Fibroblast of lung (primary cell): ENCODE data around the gene SLC6A9. TPM values are rescaled to one million over a fixed set of nuclear protein-coding genes. Genes with fewer than 3 reads are reported as not detected.
A peak's percentile ranks its signal among the peaks of the same experiment; 100 is the strongest.

Experiments
- DNase-seq, 2 donors: peaks; one replicate each; pipeline versions ENCODE4 v3.0.0 to v3.0.0-alpha.2; 2010; ENCODE audit warnings: low read depth in 2 of 2
- H2AFZ ChIP-seq: 2 replicates; pipeline ENCODE4 v1.5.1; 2012; ENCODE audit warnings: low read length, control low read depth, inconsistent platforms
- H3K27ac ChIP-seq: 2 replicates; pipeline ENCODE4 v1.5.1; 2011; ENCODE audit warnings: low read length, control low read depth; ENCODE audit not compliant: insufficient read depth
- H3K27me3 ChIP-seq: 2 replicates; pipeline ENCODE4 v1.5.1; 2011; ENCODE audit warnings: mild to moderate bottlenecking, low read length; ENCODE audit not compliant: control insufficient read depth, insufficient read depth
- H3K36me3 ChIP-seq: 2 replicates; pipeline ENCODE4 v1.5.1; 2011; ENCODE audit warnings: low read length; ENCODE audit not compliant: control insufficient read depth, insufficient read depth
- H3K4me1 ChIP-seq: 2 replicates; pipeline ENCODE4 v1.5.1; 2011; ENCODE audit warnings: low read length; ENCODE audit not compliant: control insufficient read depth, insufficient read depth; ENCODE audit errors: extremely low read depth
- H3K4me2 ChIP-seq: 2 replicates; pipeline ENCODE4 v1.5.1; 2011; ENCODE audit warnings: low read length, control low read depth; ENCODE audit not compliant: insufficient read depth; ENCODE audit errors: extremely low read depth
- H3K4me3 ChIP-seq, 4 experiments: fragments of 200-600 bp in 1 of 4; sonication (generic) in 1 of 4; replicated peaks in 1 of 4; 2 replicates each; pipeline ENCODE4 v1.5.1; 2011 to 2016; ENCODE audit warnings: low read length in 4 of 4, low read depth in 3 of 4, mild to moderate bottlenecking in 3 of 4, control low read depth in 2 of 4, inconsistent platforms in 1 of 4, mixed read lengths in 1 of 4; ENCODE audit not compliant: insufficient read depth in 1 of 4; ENCODE audit errors: control extremely low read depth in 1 of 4
- H3K79me2 ChIP-seq: 2 replicates; pipeline ENCODE4 v1.5.1; 2012; ENCODE audit warnings: mild to moderate bottlenecking, low read length, inconsistent platforms; ENCODE audit not compliant: control insufficient read depth, insufficient read depth
- H3K9ac ChIP-seq: 2 replicates; pipeline ENCODE4 v1.5.1; 2011; ENCODE audit warnings: mild to moderate bottlenecking, low read length, control low read depth; ENCODE audit not compliant: insufficient read depth
- H3K9me3 ChIP-seq: 2 replicates; pipeline ENCODE4 v1.5.1; 2012; ENCODE audit warnings: low read depth, low read length; ENCODE audit not compliant: control insufficient read depth, insufficient read depth
- H4K20me1 ChIP-seq: 2 replicates; pipeline ENCODE4 v1.5.1; 2011; ENCODE audit warnings: low read length; ENCODE audit not compliant: control insufficient read depth, insufficient read depth; ENCODE audit errors: extremely low read depth
- EZH2 ChIP-seq: IDR thresholded peaks from 2 replicates; pipeline ENCODE4 v1.5.1; 2012; ENCODE audit warnings: low read length, control low read depth, mild to moderate bottlenecking; ENCODE audit errors: missing control alignments
- polyA plus RNA-seq, 2 donors: library from polyadenylated mRNA; depleted of rRNA in 1 of 2; stranded (reverse) in 1 of 2; unstranded in 1 of 2; fragments of >200 nt; gene quantifications; 2 replicates each; pipeline ENCODE4 v1.2.1, GENCODE V29; 2011 to 2012; ENCODE audit warnings: missing spikeins in 1 of 2
- total RNA-seq: library from RNA; depleted of rRNA; stranded (reverse); fragments of >200 nt; gene quantifications from 2 replicates; pipeline ENCODE4 v1.2.1, GENCODE V29; 2014
- TF ChIP-seq, protein P1 (sequence below), 2 donors: IDR thresholded peaks in 1 of 2; conservative IDR thresholded peaks in 1 of 2; 1 replicate in 1 of 2; 2 replicates in 1 of 2; pipeline ENCODE4 v1.5.1; 2011 to 2012; ENCODE audit warnings: low read length in 2 of 2, control low read depth in 1 of 2, inconsistent platforms in 1 of 2, low read depth in 1 of 2, mild to moderate bottlenecking in 1 of 2

SLC6A9 gene
- total and polyA plus RNA-seq, 2 donors (not counting 1 experiment from before 2014, with no cell fraction given) = 3.4 to 19.5 TPM

DNA sequence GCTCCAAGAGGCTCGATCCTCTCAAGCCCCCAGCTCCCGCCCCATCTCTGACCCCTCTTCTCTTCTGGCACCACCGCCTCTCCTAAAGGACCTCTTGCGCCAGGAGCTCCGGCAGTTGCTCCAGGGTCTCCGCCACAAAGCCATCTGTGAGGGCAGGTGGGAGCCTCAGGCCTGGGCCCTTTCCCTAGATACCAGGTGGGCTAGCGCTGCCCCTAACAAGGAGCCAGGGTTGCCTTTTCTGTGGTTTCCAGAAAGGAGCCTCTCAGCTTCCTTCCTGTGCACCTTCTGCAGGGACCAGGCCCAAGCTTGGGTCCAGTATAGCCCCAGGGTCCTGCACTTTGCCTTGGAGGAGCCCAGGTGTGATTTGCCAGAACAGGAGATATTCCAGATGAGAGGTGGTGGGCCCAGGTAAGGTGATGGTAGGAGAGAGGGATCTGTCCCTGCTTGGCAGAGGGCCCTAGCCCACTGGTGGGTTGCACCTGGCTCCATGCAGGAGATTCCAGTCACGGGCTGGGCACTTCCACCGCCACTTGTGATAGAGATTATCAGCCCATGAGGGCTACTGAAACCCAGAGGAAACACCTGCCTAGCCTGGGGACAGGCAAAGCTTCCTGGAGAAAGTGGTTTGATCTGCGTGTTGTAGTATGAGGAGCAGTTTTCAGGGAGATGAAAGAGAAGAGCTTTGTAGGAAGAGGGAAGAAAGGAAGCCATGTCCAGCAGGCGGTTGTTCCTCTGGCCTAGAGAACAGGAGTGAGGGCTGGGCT lies 38.8 kb downstream of the SLC6A9 start:
- Histone ChIP-seq H3K9ac (no peak overlapping the region), H2AFZ (no peak overlapping the region), H3K4me3 (peak overlapping the region; percentile 42 to 67 (median 58)), H4K20me1 (no peaks in the 10 kb centered on the region), H3K4me2 (peak overlapping the region; percentile 69), H3K9me3 (no peaks in the 10 kb centered on the region), H3K27me3 (no peaks in the 10 kb centered on the region), H3K36me3 (no peaks in the 10 kb centered on the region), H3K4me1 (peaks cover 3% of the 10 kb centered on the region), H3K27ac (no peak overlapping the region), H3K79me2 (no peaks in the 10 kb centered on the region)
- DNase-seq = no peak
- TF ChIP-seq EZH2 = no peak
- TF ChIP-seq, protein P1, sequence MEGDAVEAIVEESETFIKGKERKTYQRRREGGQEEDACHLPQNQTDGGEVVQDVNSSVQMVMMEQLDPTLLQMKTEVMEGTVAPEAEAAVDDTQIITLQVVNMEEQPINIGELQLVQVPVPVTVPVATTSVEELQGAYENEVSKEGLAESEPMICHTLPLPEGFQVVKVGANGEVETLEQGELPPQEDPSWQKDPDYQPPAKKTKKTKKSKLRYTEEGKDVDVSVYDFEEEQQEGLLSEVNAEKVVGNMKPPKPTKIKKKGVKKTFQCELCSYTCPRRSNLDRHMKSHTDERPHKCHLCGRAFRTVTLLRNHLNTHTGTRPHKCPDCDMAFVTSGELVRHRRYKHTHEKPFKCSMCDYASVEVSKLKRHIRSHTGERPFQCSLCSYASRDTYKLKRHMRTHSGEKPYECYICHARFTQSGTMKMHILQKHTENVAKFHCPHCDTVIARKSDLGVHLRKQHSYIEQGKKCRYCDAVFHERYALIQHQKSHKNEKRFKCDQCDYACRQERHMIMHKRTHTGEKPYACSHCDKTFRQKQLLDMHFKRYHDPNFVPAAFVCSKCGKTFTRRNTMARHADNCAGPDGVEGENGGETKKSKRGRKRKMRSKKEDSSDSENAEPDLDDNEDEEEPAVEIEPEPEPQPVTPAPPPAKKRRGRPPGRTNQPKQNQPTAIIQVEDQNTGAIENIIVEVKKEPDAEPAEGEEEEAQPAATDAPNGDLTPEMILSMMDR (conservative IDR thresholded peaks at IDR 0.05 in 1 of 2, IDR thresholded peaks at IDR 0.05 in 1 of 2; ENCODE audit: low read depth in 1 of 2, low read length in 2 of 2) = no peak

DNA sequence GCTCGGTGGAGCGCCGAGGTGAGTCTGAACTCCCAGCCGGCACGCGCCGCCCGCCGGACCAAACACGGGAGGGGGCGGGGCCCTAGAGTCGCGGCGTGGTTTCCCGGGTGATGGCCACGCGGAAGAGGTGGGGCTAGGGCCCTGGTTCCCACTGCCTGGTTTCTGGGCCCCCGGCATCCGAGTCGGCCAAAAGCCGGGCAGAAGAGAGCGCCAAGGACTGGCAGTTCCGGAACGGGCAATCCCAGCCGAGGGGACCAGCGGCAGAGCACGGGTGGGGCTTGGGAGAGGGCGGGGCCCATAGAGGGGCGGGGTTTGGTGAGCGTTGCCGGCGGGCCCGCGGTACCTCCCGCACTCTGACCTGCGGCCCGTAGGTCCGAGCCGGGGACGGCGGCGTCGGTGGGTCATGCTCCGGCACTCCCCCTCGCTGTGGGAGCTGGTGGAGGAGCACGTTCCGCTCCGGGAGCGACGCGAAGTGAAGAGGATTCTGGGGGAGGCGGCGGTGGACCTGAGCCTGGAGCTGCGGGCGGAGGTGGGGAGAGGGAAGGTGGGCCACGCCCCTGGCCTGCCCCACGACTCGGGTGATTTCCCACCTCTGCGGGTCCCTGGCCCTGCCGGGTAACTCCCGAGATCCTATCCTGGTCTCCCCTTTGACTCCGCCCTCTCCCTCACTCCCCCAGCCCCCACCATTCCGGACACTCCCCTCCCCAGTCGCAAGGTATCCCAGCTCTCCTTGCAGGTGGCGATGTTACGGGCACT lies 39.6 kb downstream of the SLC6A9 start, which contains the start of gene CCDC24:
Gene CCDC24 (plus strand): TSS at position 124 of the 756 bp plus-strand sequence. CDS start 280 bp downstream, at position 404.
- no peaks in the 10 kb centered on the region for H4K20me1 ChIP-seq
- H3K9me3 ChIP-seq = no peaks in the 10 kb centered on the region
- no peak for TF ChIP-seq EZH2
- TF ChIP-seq, protein P1 (conservative IDR thresholded peaks at IDR 0.05 in 1 of 2, IDR thresholded peaks at IDR 0.05 in 1 of 2; ENCODE audit: low read depth in 1 of 2, low read length in 2 of 2) = no peak
- no peaks in the 10 kb centered on the region for H3K79me2 ChIP-seq
- peaks cover 3% of the 10 kb centered on the region for H3K4me1 ChIP-seq
- peak within 1 kb of the TSS; percentile 60 for H3K9ac ChIP-seq
- no peaks in the 10 kb centered on the region for H3K36me3 ChIP-seq
- H3K4me2 ChIP-seq = peak within 1 kb of the TSS; percentile 93
- H2AFZ ChIP-seq = peak within 1 kb of the TSS; percentile 61
- peak within 1 kb of the TSS; percentile 44 for H3K27ac ChIP-seq
- peak; percentile 68 to 74 for DNase-seq
- H3K27me3 ChIP-seq = no peaks in the 10 kb centered on the region
- H3K4me3 ChIP-seq = peak within 1 kb of the TSS; percentile 42 to 67 (median 58)

DNA sequence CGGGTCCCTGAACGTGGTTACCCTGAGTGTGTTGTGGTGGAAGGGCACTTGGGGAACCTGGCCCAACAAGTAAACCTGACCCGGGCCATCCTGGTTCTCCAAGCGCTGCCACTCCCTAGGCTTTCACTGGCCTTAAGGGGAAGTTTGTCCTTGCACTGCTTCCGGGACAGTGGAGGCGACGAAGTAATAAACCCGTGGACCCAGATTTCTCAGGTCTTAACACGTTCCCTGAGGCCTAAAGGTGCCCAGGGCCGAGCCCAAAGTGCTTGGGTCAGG lies 40.1 kb downstream of the SLC6A9 start:
- Histone ChIP-seq H3K9ac (peak overlapping the region; percentile 60), H3K9me3 (no peaks in the 10 kb centered on the region), H3K79me2 (no peaks in the 10 kb centered on the region), H3K27ac (peak overlapping the region; percentile 44), H3K4me1 (peaks cover 3% of the 10 kb centered on the region), H2AFZ (peak overlapping the region; percentile 61), H3K4me3 (peak overlapping the region; percentile 42 to 67 (median 58)), H4K20me1 (no peaks in the 10 kb centered on the region), H3K36me3 (no peaks in the 10 kb centered on the region), H3K4me2 (peak overlapping the region; percentile 93), H3K27me3 (no peaks in the 10 kb centered on the region)
- no peak for TF ChIP-seq EZH2
- TF ChIP-seq, protein P1 (conservative IDR thresholded peaks at IDR 0.05 in 1 of 2, IDR thresholded peaks at IDR 0.05 in 1 of 2; ENCODE audit: low read depth in 1 of 2, low read length in 2 of 2) = no peak
- no peak for DNase-seq
